HCT116 (cell line): ENCODE measurements around the gene DGCR8. TPM values are rescaled to one million over a fixed set of nuclear protein-coding genes. Genes with fewer than 3 reads are reported as not detected.

Experiments
- ATAC-seq: fragments of 200-7000 bp; cut with Tn5 transposase; 2 replicates; pipeline ENCODE4 v1.9.1; 2020; ENCODE audit warnings: mild to moderate bottlenecking, moderate library complexity
- BruUV-seq: library from RNA; stranded (reverse); fragments of 400-500 nt; replicated peaks from 2 replicates; lab custom pipeline; 2021; lab: Mats Ljungman, UMichigan
- CTCF ChIA-PET: fragments of 300-600 bp; sonication (Branson Sonifier 250); formaldehyde crosslinking; loops from one replicate; lab custom pipeline; 2021; ENCODE audit warnings: antibody characterized with exemption; lab: Charles Lee
- POLR2A ChIA-PET: fragments of 300-600, 350-600 bp; sonication (Branson Sonifier 250); formaldehyde crosslinking; loops from one replicate; lab custom pipeline; 2021; ENCODE audit warnings: antibody characterized with exemption; lab: Charles Lee
- RAD21 ChIA-PET, 2 experiments: fragments of 300-600 bp; sonication (Branson Sonifier 250); formaldehyde crosslinking; loops; one replicate each; lab custom pipeline; 2023; ENCODE audit warnings: low total read pairs in 2 of 2; ENCODE audit not compliant: uncharacterized antibody in 2 of 2, unreplicated experiment in 2 of 2, low non-redundant PET in 1 of 2; lab: Charles Lee
- DNase-seq: peaks from one replicate; pipeline ENCODE4 v3.0.0-alpha.2; 2010; ENCODE audit warnings: low read depth, low spot score
- H2AFZ ChIP-seq: fragments of 200-600 bp; shearing (Covaris generic), sonication (generic); 2 replicates; pipeline ENCODE4 v1.6.1; 2017; ENCODE audit warnings: low read depth, mixed run types, mixed read lengths, antibody characterized with exemption, low read length; ENCODE audit not compliant: poor library complexity, severe bottlenecking
- H3K27ac ChIP-seq: 2 replicates; pipeline ENCODE4 v1.5.1; 2012; ENCODE audit warnings: low read depth, low read length
- H3K27me3 ChIP-seq: fragments of 200-600 bp; sonication (generic); 2 replicates; pipeline ENCODE4 v1.6.1; 2016; ENCODE audit warnings: mixed run types, low read length, mixed read lengths; ENCODE audit not compliant: insufficient read depth
- H3K36me3 ChIP-seq, 2 experiments: fragments of 200-500 bp in 1 of 2; fragments of 200-600 bp in 1 of 2; sonication (Bioruptor generic) in 1 of 2; sonication (generic) in 1 of 2; 2 replicates each; pipeline versions ENCODE4 v1.5.1 to v1.6.1; 2014 to 2016; ENCODE audit warnings: low read length in 2 of 2, inconsistent platforms in 1 of 2, mixed read lengths in 1 of 2, mixed run types in 1 of 2; ENCODE audit not compliant: insufficient read depth in 2 of 2, control insufficient read depth in 1 of 2
- H3K4me1 ChIP-seq, 2 experiments: fragments of 200-600 bp in 1 of 2; sonication (generic) in 1 of 2; 2 replicates each; pipeline versions ENCODE4 v1.5.1 to v1.6.1; 2012 to 2017; ENCODE audit warnings: low read length in 2 of 2, inconsistent platforms in 1 of 2, mild to moderate bottlenecking in 1 of 2, mixed read lengths in 1 of 2, mixed run types in 1 of 2, moderate library complexity in 1 of 2; ENCODE audit not compliant: insufficient read depth in 2 of 2, control insufficient read depth in 1 of 2
- H3K4me2 ChIP-seq: fragments of 200-600 bp; sonication (generic); 2 replicates; pipeline ENCODE4 v1.6.1; 2017; ENCODE audit warnings: mixed run types, low read length, mixed read lengths
- H3K4me3 ChIP-seq, 2 experiments: fragments of 200-600 bp in 1 of 2; sonication (generic) in 1 of 2; replicated peaks in 1 of 2; 2 replicates each; pipeline ENCODE4 v1.5.1; 2011 to 2016; ENCODE audit warnings: low read length in 2 of 2, control low read depth in 1 of 2, low read depth in 1 of 2, mild to moderate bottlenecking in 1 of 2, mixed read lengths in 1 of 2, mixed run types in 1 of 2
- H3K79me2 ChIP-seq: fragments of 200-600 bp; sonication (generic); 2 replicates; pipeline ENCODE4 v1.6.1; 2017; ENCODE audit warnings: mild to moderate bottlenecking, mixed run types, low read length, moderate library complexity, mixed read lengths; ENCODE audit not compliant: insufficient read depth
- H3K9ac ChIP-seq: fragments of 200-600 bp; sonication (generic); 2 replicates; pipeline ENCODE4 v1.6.1; 2016; ENCODE audit warnings: low read length, mixed read lengths
- H3K9me2 ChIP-seq: fragments of 200-600 bp; sonication (generic), shearing (Covaris generic); 2 replicates; pipeline ENCODE4 v1.6.1; 2017; ENCODE audit warnings: mixed run types, mild to moderate bottlenecking, moderate library complexity; ENCODE audit not compliant: insufficient read depth
- H3K9me3 ChIP-seq, 2 experiments: fragments of 200-500 bp in 1 of 2; fragments of 200-600 bp in 1 of 2; sonication (Bioruptor generic) in 1 of 2; sonication (generic) in 1 of 2; 2 replicates each; pipeline ENCODE4 v1.6.1; 2014 to 2017; ENCODE audit warnings: low read length in 2 of 2, mixed read lengths in 2 of 2, inconsistent platforms in 1 of 2, low read depth in 1 of 2, mild to moderate bottlenecking in 1 of 2, mixed run types in 1 of 2, moderate library complexity in 1 of 2; ENCODE audit not compliant: control insufficient read depth in 1 of 2, insufficient read depth in 1 of 2
- H4K20me1 ChIP-seq: fragments of 200-600 bp; sonication (generic), shearing (Covaris generic); 2 replicates; pipeline ENCODE4 v1.6.1; 2017; ENCODE audit warnings: mixed run types, mild to moderate bottlenecking, moderate library complexity; ENCODE audit not compliant: insufficient read depth
- CEBPB ChIP-seq: IDR thresholded peaks from 2 replicates; pipeline ENCODE4 v1.6.1; 2012; ENCODE audit warnings: low read depth
- CTCF ChIP-seq, 3 experiments: fragments of 200-600 bp in 1 of 3; sonication (generic) in 1 of 3; IDR thresholded peaks in 2 of 3; conservative IDR thresholded peaks in 1 of 3; 2 replicates each; pipeline ENCODE4 v1.5.1; 2012 to 2017; ENCODE audit warnings: low read depth in 2 of 3, low read length in 2 of 3, antibody characterized with exemption in 1 of 3, borderline replicate concordance in 1 of 3, control low read depth in 1 of 3, mild to moderate bottlenecking in 1 of 3, mixed read lengths in 1 of 3, mixed run types in 1 of 3, moderate library complexity in 1 of 3; ENCODE audit not compliant: insufficient read depth in 1 of 3
- EGR1 ChIP-seq: IDR thresholded peaks from 2 replicates; pipeline ENCODE4 v1.6.1; 2012; ENCODE audit warnings: low read depth
- ELF1 ChIP-seq: IDR thresholded peaks from 2 replicates; pipeline ENCODE4 v1.6.1; 2012; ENCODE audit warnings: low read depth, borderline replicate concordance
- EZH2phosphoT487 ChIP-seq: fragments of 200-600 bp; IDR thresholded peaks from 2 replicates; pipeline ENCODE4 v1.6.1; 2018; ENCODE audit warnings: antibody characterized with exemption, borderline replicate concordance
- FOSL1 ChIP-seq: IDR thresholded peaks from 2 replicates; pipeline ENCODE4 v1.6.1; 2012; ENCODE audit warnings: low read depth
- JUND ChIP-seq: IDR thresholded peaks from 2 replicates; pipeline ENCODE4 v1.6.1; 2012
- POLR2AphosphoS5 ChIP-seq: IDR thresholded peaks from 2 replicates; pipeline ENCODE4 v1.6.1; 2011; ENCODE audit warnings: mild to moderate bottlenecking, low read depth, low read length, moderate library complexity
- RAD21 ChIP-seq: IDR thresholded peaks from 2 replicates; pipeline ENCODE4 v1.6.1; 2012; ENCODE audit warnings: low read depth, mild to moderate bottlenecking
- SP1 ChIP-seq: IDR thresholded peaks from 2 replicates; pipeline ENCODE4 v1.6.1; 2012; ENCODE audit warnings: low read depth
- SRF ChIP-seq: IDR thresholded peaks from 2 replicates; pipeline ENCODE4 v1.6.1; 2012; ENCODE audit warnings: low read depth
- TCF7L2 ChIP-seq: IDR thresholded peaks from 2 replicates; pipeline ENCODE4 v1.7.0; 2011; ENCODE audit warnings: borderline replicate concordance, inconsistent platforms; ENCODE audit not compliant: insufficient read depth, insufficient read length; ENCODE audit errors: extremely low read depth
- YY1 ChIP-seq: IDR thresholded peaks from 2 replicates; pipeline ENCODE4 v1.6.1; 2011; ENCODE audit warnings: low read length, low read depth, moderate library complexity, mild to moderate bottlenecking; ENCODE audit not compliant: insufficient replicate concordance; ENCODE audit errors: extremely low read depth
- ZBTB33 ChIP-seq: IDR thresholded peaks from 2 replicates; pipeline ENCODE4 v1.6.1; 2011; ENCODE audit warnings: mild to moderate bottlenecking, low read length, moderate library complexity; ENCODE audit not compliant: insufficient replicate concordance; ENCODE audit errors: extremely low read depth
- intact Hi-C: fragments of 100-400 bp; cut with micrococcal nuclease; formaldehyde crosslinking; loops from 2 replicates; pipeline ENCODE4 v1.10.0; 2022
- total RNA-seq: library from RNA; stranded (reverse); gene quantifications from one replicate; pipeline ENCODE4 v1.2.1, GENCODE V29; 2021; ENCODE audit not compliant: unreplicated experiment

The DGCR8 gene
- total RNA-seq, 1 experiment from 2014 or later, result 43.8 TPM

GRCh38 chr22:20106849-20107237 lies 26.8 kb downstream of the DGCR8 start (continued):
- TF ChIP-seq ZBTB33 (no peak), SP1 (no peak), JUND (no peak), YY1 (no peak), TCF7L2 (no peak), FOSL1 (no peak), EZH2phosphoT487 (no peak), POLR2AphosphoS5 (no peak), CEBPB (no peak), EGR1 (no peak)
- TF ChIP-seq, all 23 proteins: peak for 0

GRCh38 chr22:20107471-20107901 lies 27.4 kb downstream of the DGCR8 start:
- POLR2A ChIA-PET, result no interaction called here
- BruUV-seq, result no TSS peak

More at GRCh38 chr22:20107471-20107901, 27.4 kb downstream of the DGCR8 start:
- intact Hi-C loops, result no loop called here
- Histone ChIP-seq H3K4me1 (peaks cover 0 to 4% of the 10 kb centered on the region in 2 experiments; a peak in 1 of 4 replicates), H3K27ac (no peak overlapping the region; the same call in 1 of the 2 replicates), H3K27me3 (no peaks in the 10 kb centered on the region), H3K79me2 (peaks cover 34% of the 10 kb centered on the region), H2AFZ (no peak overlapping the region), H3K9ac (no peak overlapping the region), H3K9me2 (no peaks in the 10 kb centered on the region), H3K36me3 (peaks cover 23 to 71% of the 10 kb centered on the region in 2 experiments; a peak in 3 of 4 replicates)
- RAD21 ChIA-PET, result no interaction called here
- DNase-seq, result no peak
- CTCF ChIA-PET, result no interaction called here
- no peak for ATAC-seq
- no peak for TF ChIP-seq SP1
- TF ChIP-seq ZBTB33, result no peak
- TF ChIP-seq RAD21, result no peak
- no peak for TF ChIP-seq CTCF (IDR thresholded peaks at IDR 0.05 in 2 of 3, conservative IDR thresholded peaks at IDR 0.05 in 1 of 3; ENCODE audit: borderline replicate concordance in 1 of 3, insufficient read depth in 1 of 3, low read depth in 2 of 3, low read length in 2 of 3)
- TF ChIP-seq JUND, result no peak
- TF ChIP-seq ELF1, result no peak
- no peak for TF ChIP-seq SRF
- no peak for TF ChIP-seq FOSL1
- TF ChIP-seq, all 23 proteins: peak for 0
- Histone ChIP-seq H3K4me3 (no peak overlapping the region), H3K4me2 (no peak overlapping the region), H4K20me1 (no peaks in the 10 kb centered on the region), H3K9me3 (no peaks in the 10 kb centered on the region)
